NCI-H128 (cell line): ENCODE results near the gene TTLL3.

Experiments
- DNase-seq: peaks from one replicate; lab custom pipeline; 2025; ENCODE audit not compliant: unreplicated experiment; lab: John Stamatoyannopoulos, UW

The TTLL3 gene

GRCh38 chr3:9806688-9807589 lies 3.1 kb upstream of the TTLL3 start:
- no peak for DNase-seq

- no peak for DNase-seq
Observed at GRCh38 chr3:9807981-9808344, 2.1 kb upstream of the TTLL3 start.

GRCh38 chr3:9808345-9809037 lies 1.6 kb upstream of the TTLL3 start:
- DNase-seq = no peak

- no peak for DNase-seq
Observed at GRCh38 chr3:9809239-9809614, 835 bp upstream of the TTLL3 start.

GRCh38 chr3:9810433-9810770 lies 340 bp downstream of the TTLL3 start:
- DNase-seq = no peak

GRCh38 chr3:9810846-9811245 lies 784 bp downstream of the TTLL3 start:
- DNase-seq = no peak

GRCh38 chr3:9812870-9813483 lies 2.9 kb downstream of the TTLL3 start:
- DNase-seq = no peak

GRCh38 chr3:9815986-9816385 lies 5.9 kb downstream of the TTLL3 start:
- no peak for DNase-seq

GRCh38 chr3:9817436-9817835 lies 7.4 kb downstream of the TTLL3 start:
- no peak for DNase-seq

- DNase-seq = no peak
Observed at GRCh38 chr3:9818666-9819335, 8.7 kb downstream of the TTLL3 start.

GRCh38 chr3:9820543-9820942 lies 10.5 kb downstream of the TTLL3 start:
- DNase-seq = no peak

- no peak for DNase-seq
Observed at GRCh38 chr3:9820946-9821345, 10.9 kb downstream of the TTLL3 start.

GRCh38 chr3:9825451-9826040 lies 15.5 kb downstream of the TTLL3 start:
- no peak for DNase-seq

GRCh38 chr3:9826815-9827573 lies 16.9 kb downstream of the TTLL3 start:
- DNase-seq = no peak

- DNase-seq = no peak
Observed at GRCh38 chr3:9828801-9829755, 19.0 kb downstream of the TTLL3 start.

GRCh38 chr3:9831253-9831652 lies 21.2 kb downstream of the TTLL3 start:
- no peak for DNase-seq

GRCh38 chr3:9833078-9833477 lies 23.0 kb downstream of the TTLL3 start:
- no peak for DNase-seq

- DNase-seq = no peak
Observed at GRCh38 chr3:9834520-9835380, 24.7 kb downstream of the TTLL3 start.
